GM12878 (cell line): ENCODE measurements around the gene LILRB2. TPM values are rescaled to one million over a fixed set of nuclear protein-coding genes. Genes with fewer than 3 reads are reported as not detected.
A peak's percentile ranks its signal among the peaks of the same experiment; 100 is the strongest.

ENCODE experiments used
- ATAC-seq: fragments of 200-7000 bp; cut with Tn5 transposase; 3 replicates; pipeline ENCODE4 v1.9.1; 2020; ENCODE audit warnings: mild to moderate bottlenecking, moderate library complexity
- Bru-seq: library from RNA; stranded (reverse); fragments of 400-500 nt; gene quantifications from one replicate; lab custom pipeline; 2021; lab: Mats Ljungman, UMichigan
- BruChase-seq, 2 experiments: library from RNA; stranded (reverse); fragments of 400-500 nt; gene quantifications; one replicate each; lab custom pipeline; 2021; lab: Mats Ljungman, UMichigan
- BruUV-seq: library from RNA; stranded (reverse); fragments of 400-500 nt; replicated peaks from 2 replicates; lab custom pipeline; 2021; lab: Mats Ljungman, UMichigan
- CTCF ChIA-PET: fragments of 300-600 bp; sonication (Branson Sonifier 250); formaldehyde crosslinking; extraction: SDS; loops from one replicate; lab custom pipeline; 2021; ENCODE audit warnings: inconsistent platforms; lab: Yijun Ruan, JAX
- POLR2A ChIA-PET: fragments of 350-600 bp; formaldehyde crosslinking; extraction: SDS; loops from one replicate; lab custom pipeline; 2021; ENCODE audit warnings: inconsistent platforms; lab: Charles Lee
- RAD21 ChIA-PET: fragments of 300-600 bp; sonication (Branson Sonifier 250); formaldehyde crosslinking; loops from one replicate; lab custom pipeline; 2023; ENCODE audit warnings: antibody characterized with exemption; ENCODE audit not compliant: unreplicated experiment; lab: Charles Lee
- SMC1A ChIA-PET: fragments of 300-600 bp; sonication (Branson Sonifier 250); formaldehyde crosslinking; loops from one replicate; lab custom pipeline; 2023; ENCODE audit not compliant: unreplicated experiment, uncharacterized antibody; lab: Charles Lee
- DNase-seq: peaks from one replicate; pipeline ENCODE4 v3.0.0-alpha.2; 2011; ENCODE audit warnings: low read depth, low spot score
- FAIRE-seq: peaks from 3 replicates; lab custom pipeline; 2011; peaks lifted over from hg19 to GRCh38; lab: Jason Lieb, UNC
- H2AFZ ChIP-seq: 2 replicates; pipeline ENCODE4 v1.6.0; 2011; ENCODE audit warnings: low read depth, low read length, control low read depth; ENCODE audit not compliant: control insufficient read depth
- H3K27ac ChIP-seq: 2 replicates; pipeline ENCODE4 v1.5.1; 2011; ENCODE audit warnings: control low read depth; ENCODE audit not compliant: control insufficient read depth, insufficient read depth
- H3K27me3 ChIP-seq, 2 experiments: replicated peaks in 1 of 2; 2 replicates each; pipeline versions ENCODE4 v1.6.0 to v1.6.1; 2011; ENCODE audit warnings: low read length in 1 of 2; ENCODE audit not compliant: control insufficient read depth in 2 of 2, insufficient read depth in 2 of 2
- H3K36me3 ChIP-seq, 2 experiments: 2 replicates each; pipeline ENCODE4 v1.5.1; 2011; ENCODE audit warnings: low read length in 1 of 2; ENCODE audit not compliant: control insufficient read depth in 2 of 2, insufficient read depth in 2 of 2
- H3K4me1 ChIP-seq: 2 replicates; pipeline ENCODE4 v1.6.1; 2011; ENCODE audit warnings: mild to moderate bottlenecking, low read length, moderate library complexity, mixed read lengths; ENCODE audit not compliant: control insufficient read depth, insufficient read depth
- H3K4me2 ChIP-seq: 2 replicates; pipeline ENCODE4 v1.6.0; 2011; ENCODE audit warnings: control low read depth; ENCODE audit not compliant: control insufficient read depth, insufficient read depth
- H3K4me3 ChIP-seq: fragments of 200-600 bp; sonication (generic); 2 replicates; pipeline ENCODE4 v1.5.1; 2016
- H3K79me2 ChIP-seq: 2 replicates; pipeline ENCODE4 v1.6.0; 2011; ENCODE audit warnings: low read length; ENCODE audit not compliant: control insufficient read depth, insufficient read depth
- H3K9ac ChIP-seq: 2 replicates; pipeline ENCODE4 v1.8.0; 2011; ENCODE audit warnings: low read length, control low read depth, mixed read lengths; ENCODE audit not compliant: control insufficient read depth, insufficient read depth
- H3K9me3 ChIP-seq: replicated peaks from 3 replicates; pipeline ENCODE4 v1.5.1; 2011; ENCODE audit warnings: mild to moderate bottlenecking, low read length; ENCODE audit not compliant: control insufficient read depth, insufficient read depth
- H4K20me1 ChIP-seq: 2 replicates; pipeline ENCODE4 v1.6.0; 2011; ENCODE audit not compliant: control insufficient read depth, insufficient read depth
- EED ChIP-seq: sonication (generic); IDR thresholded peaks from 2 replicates; pipeline ENCODE4 v1.6.1; 2016; ENCODE audit warnings: antibody characterized with exemption, low read depth
- GABPA ChIP-seq: IDR thresholded peaks from 2 replicates; pipeline ENCODE4 v1.6.1; 2014; ENCODE audit warnings: antibody characterized with exemption, low read depth, mild to moderate bottlenecking, inconsistent platforms
- NRF1 ChIP-seq: conservative IDR thresholded peaks from 2 replicates; pipeline ENCODE4 v1.6.1; 2011; ENCODE audit warnings: mild to moderate bottlenecking, low read depth, low read length, improper control_type of control experiment
- REST ChIP-seq: IDR thresholded peaks from 2 replicates; pipeline ENCODE4 v1.6.1; 2012; ENCODE audit warnings: mild to moderate bottlenecking, low read depth, low read length
- STAT3 ChIP-seq: IDR thresholded peaks from 2 replicates; pipeline ENCODE4 v1.6.1; 2011; ENCODE audit warnings: low read depth, low read length, improper control_type of control experiment
- WGBS: methylation state at CpG from one replicate; pipeline ENCODE4 v1.1.6; 2016; ENCODE audit warnings: low lambda C conversion rate; ENCODE audit not compliant: insufficient replicate concordance, insufficient coverage; ENCODE audit errors: missing lambda C conversion rate; 5-methylcytosine and 5-hydroxymethylcytosine counted together
- in situ Hi-C: fragments of 300-500 bp; cut with MboI; formaldehyde crosslinking; loops from 9 replicates; pipeline ENCODE4 v1.14.3; 2018; ENCODE audit warnings: mixed read lengths
- intact Hi-C: fragments of 100-400 bp; cut with micrococcal nuclease; formaldehyde crosslinking; loops from one replicate; pipeline ENCODE4 v1.14.2; 2022; ENCODE audit not compliant: unreplicated experiment
- long read RNA-seq, 2 experiments: library from polyadenylated mRNA; unstranded; transcript quantifications; one replicate each; pipeline ENCODE4 v2.0.0, GENCODE V29; 2019 to 2020
- polyA minus RNA-seq, 3 experiments: library from RNA; depleted of rRNA, polyadenylated mRNA; stranded (reverse); fragments of >200 nt; gene quantifications; 2 replicates each; pipeline ENCODE4 v1.2.3, GENCODE V29; 2011
- polyA plus RNA-seq, 11 experiments: library from polyadenylated mRNA; depleted of rRNA in 4 of 11; unstranded in 6 of 11; stranded (reverse) in 5 of 11; fragments of >200 nt; fragmentation: Nextera tagmentation in 4 of 11; fragmentation: Illumina TruSeq in 1 of 11; extraction: Ambion mirVana in 4 of 11; extraction: Trizol in 1 of 11; gene quantifications; 1 replicate in 1 of 11; 2 replicates in 10 of 11; pipeline versions ENCODE4 v1.2.1 to v1.2.3, GENCODE V29; 2011 to 2016; ENCODE audit warnings: inconsistent platforms in 2 of 11, missing spikeins in 2 of 11, low read depth in 1 of 11
- total RNA-seq, 4 experiments: library from RNA; depleted of rRNA in 3 of 4; stranded (reverse); fragments of >200 nt in 3 of 4; fragmentation: Illumina TruSeq in 1 of 4; extraction: Trizol in 1 of 4; gene quantifications; 2 replicates each; pipeline versions ENCODE4 v1.2.1 to v1.2.3, GENCODE V29; 2013 to 2021

The LILRB2 gene
- 0.27 and 0.33 TPM in 2 replicates for total RNA-seq (2013; cell fraction: nucleolus; rRNA removed)
- 0.17 TPM in 1 of 2 replicates, not detected in the other for total RNA-seq (2014; rRNA removed)
- 0.09 TPM in 2 replicates for total RNA-seq (2014; rRNA removed; fragmentation: Illumina TruSeq; extraction: Trizol)
- not detected in 2 replicates for total RNA-seq (2021)
- polyA plus RNA-seq (2011; ENCODE audit: low read depth): not detected
- polyA plus RNA-seq (2011; rRNA removed): 0.08 TPM in 1 of 2 replicates, not detected in the other
- polyA plus RNA-seq (2011; cell fraction: cytosol; rRNA removed): 0.03 TPM in 1 of 2 replicates, not detected in the other
- 0.07 and 0.13 TPM in 2 replicates for polyA plus RNA-seq (2011; cell fraction: nucleus; rRNA removed)
- 0.08 TPM in 1 of 2 replicates, not detected in the other for polyA plus RNA-seq (2012)
- 0.15 TPM in 1 of 2 replicates, not detected in the other for polyA plus RNA-seq (2014; fragmentation: Illumina TruSeq; extraction: Trizol)
- not detected for polyA plus RNA-seq (2014; fragmentation: Nextera tagmentation; extraction: Ambion mirVana)
- 0.11 and 0.15 TPM in 2 replicates for polyA plus RNA-seq (2014; rRNA removed)
- under 1 TPM in 1 of 2 experiments, not detected in 1; 0.18 TPM for polyA plus RNA-seq (2016; fragmentation: Nextera tagmentation; extraction: Ambion mirVana)
- not detected in 2 replicates for polyA minus RNA-seq (2011; rRNA and poly(A)+ RNA removed)
- polyA minus RNA-seq (2011; cell fraction: cytosol; rRNA and poly(A)+ RNA removed): not detected in 2 replicates
- 0.19 TPM in 1 of 2 replicates, not detected in the other for polyA minus RNA-seq (2011; cell fraction: nucleus; rRNA and poly(A)+ RNA removed)
- percentile 20 among the genes with signal in this experiment for Bru-seq, nascent RNA
- percentile 15 among the genes with signal in this experiment for BruChase-seq, experiment 1, labeled RNA remaining after a 6-hour chase
- not detected for BruChase-seq, experiment 2, labeled RNA remaining after a 2-hour chase
- long read RNA-seq, experiment 1: 0 reads
- long read RNA-seq, experiment 2: 0 reads

DNA sequence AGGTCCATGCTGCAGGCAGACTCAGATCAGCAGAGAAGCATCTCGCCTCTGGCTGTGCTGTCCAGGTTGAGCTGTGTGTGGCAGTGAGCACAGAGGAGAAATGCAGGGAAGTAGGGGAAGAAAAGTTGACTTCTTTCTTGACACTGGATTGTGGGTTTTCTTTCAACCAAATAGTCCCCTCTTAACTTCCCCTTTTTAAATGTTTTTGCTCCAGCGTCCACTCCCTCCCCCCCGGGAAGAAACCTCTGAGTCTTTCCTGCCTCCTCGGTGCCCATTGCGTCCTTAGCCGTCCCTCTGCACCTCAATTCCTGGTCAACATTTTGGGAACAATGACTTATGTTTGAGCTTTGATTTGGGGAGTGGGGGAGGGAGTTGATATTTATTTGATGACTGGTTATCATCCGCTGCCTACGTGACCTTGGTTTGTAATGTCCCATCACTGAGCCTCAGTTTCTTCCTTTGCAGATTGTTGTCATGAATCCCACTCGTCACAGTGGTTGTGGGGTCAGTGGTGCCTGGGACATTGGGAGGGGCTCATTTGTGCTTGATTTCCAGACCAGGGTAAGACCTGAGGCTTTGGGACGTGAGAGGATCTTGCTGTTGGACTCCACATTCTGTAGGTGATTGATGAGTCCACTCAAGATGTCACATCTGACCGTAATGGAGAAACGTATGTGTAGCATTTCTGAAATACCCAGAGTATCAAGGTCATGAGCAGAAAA lies at the start of gene LILRB2:
TSS of gene LILRB2 (minus strand) at position 104 of the 722 bp plus-strand sequence. CDS start 614 bp downstream, outside the sequence.
- H3K9ac ChIP-seq: no peak within 1 kb of the TSS
- ChIA-PET SMC1A (interaction anchor here (1.4 kb wide), 1 partner anchor 73 kb away, joined by 3 read pairs; no protein-coding TSS in a partner anchor), CTCF (interaction anchor here (1.7 kb wide), 1 partner anchor 15 kb away, joined by 5 read pairs; no protein-coding TSS in a partner anchor), POLR2A (no interaction called here), RAD21 (no interaction called here)
- no peaks in the 10 kb centered on the region for H3K9me3 ChIP-seq
- TF ChIP-seq EED (0 out of 2 replicates have a peak, but pooled peaks have one; percentile 22), GABPA (no peak), REST (no peak), STAT3 (no peak), NRF1 (no peak)
- no TSS peak for BruUV-seq
- H3K4me3 ChIP-seq: no peak within 1 kb of the TSS
- H3K79me2 ChIP-seq: no peaks in the 10 kb centered on the region
- intact Hi-C loops: no loop called here
- ATAC-seq (no peak), DNase-seq (no peak), FAIRE-seq (no peak)
- WGBS: 9% methylated on average over 11 of the region's 12 CpGs
- no peak within 1 kb of the TSS for H3K27ac ChIP-seq
- H3K27me3 ChIP-seq: peaks cover 0 to 1% of the 10 kb centered on the region in 2 experiments; a peak in 2 of 4 replicates
- no peak within 1 kb of the TSS for H2AFZ ChIP-seq
- no peaks in the 10 kb centered on the region for H4K20me1 ChIP-seq
- H3K4me2 ChIP-seq: no peak within 1 kb of the TSS
- in situ Hi-C loops: loop anchor here (5.0 kb wide), 1 partner anchor 351 kb away; the partner anchor contains the start of gene LILRB1
- H3K36me3 ChIP-seq: no peaks in the 10 kb centered on the region
- H3K4me1 ChIP-seq: no peaks in the 10 kb centered on the region
